Measurements from ENCODE around the gene EIF4EBP2.

EIF4EBP2 gene

DNA sequence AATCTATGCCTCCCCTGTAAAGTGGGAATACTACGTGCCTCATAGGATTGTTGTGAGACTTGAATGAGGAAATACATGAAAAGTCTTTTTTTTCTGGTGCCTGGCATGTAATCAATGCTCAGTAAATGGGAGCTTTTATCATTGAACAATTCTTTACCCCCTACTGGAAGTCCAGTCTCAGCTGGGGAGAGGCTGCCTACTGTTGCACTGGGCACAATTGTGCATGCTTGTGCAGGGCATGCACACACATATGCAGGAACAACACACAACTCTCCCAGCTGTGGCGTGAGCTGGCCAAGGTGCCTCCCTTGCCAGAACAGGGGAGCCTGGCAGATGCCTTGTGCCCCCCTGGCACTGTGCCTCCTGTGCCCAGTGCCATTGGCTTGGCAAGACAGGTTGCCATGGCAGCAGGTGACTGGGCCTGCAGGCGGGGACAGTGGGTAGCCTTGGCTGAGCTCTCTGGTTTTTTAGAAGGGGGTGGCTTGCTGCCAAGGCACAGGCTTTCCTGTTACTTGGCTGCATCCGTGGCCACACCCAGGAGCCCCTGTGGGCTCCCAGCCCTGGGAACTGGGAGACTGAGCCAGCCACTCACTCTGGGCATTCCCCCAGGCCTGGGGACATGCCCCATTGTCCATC is 58.5 kb downstream of the EIF4EBP2 start:
- no peak for DNase-seq

DNA sequence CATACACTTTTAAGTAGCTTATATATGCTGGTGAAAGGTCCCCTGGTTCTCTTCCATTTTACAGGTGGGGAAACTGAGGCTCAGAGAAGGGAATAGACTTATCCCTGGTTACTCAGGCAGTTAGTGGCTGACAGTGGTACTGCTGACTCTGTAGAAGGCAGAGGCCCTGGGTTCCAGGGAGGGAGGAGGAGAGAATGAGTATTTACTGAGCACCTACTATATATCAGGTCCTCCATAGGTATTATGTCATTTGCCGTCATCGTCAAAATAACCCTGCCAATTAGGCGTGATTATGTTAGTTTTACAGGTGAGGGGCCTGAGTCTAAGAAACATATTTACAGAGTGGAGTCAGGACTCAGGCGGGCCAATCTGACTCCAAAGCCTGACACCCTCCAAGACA is 61.3 kb downstream of the EIF4EBP2 start:
- DNase-seq = no peak

DNA sequence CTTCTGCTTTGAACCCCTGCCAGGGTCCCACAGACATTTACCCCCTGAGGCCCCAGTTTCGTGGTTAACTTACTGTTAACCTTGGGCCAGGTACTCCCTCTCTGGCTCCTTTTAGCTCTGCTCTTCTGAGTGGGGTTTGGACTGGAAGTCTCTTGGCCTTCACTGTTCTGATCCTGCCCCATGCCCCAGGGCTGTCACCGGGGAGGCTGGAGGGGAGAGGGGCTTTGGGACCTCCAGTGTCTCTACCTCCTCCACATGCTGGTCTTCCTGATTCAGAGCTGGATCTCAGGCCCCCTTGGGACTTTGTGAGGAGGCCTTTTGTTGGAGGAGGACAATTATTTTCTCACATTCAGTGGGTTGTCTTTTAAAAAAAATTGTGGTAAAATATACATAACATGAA is 61.9 kb downstream of the EIF4EBP2 start:
- DNase-seq = no peak

DNA sequence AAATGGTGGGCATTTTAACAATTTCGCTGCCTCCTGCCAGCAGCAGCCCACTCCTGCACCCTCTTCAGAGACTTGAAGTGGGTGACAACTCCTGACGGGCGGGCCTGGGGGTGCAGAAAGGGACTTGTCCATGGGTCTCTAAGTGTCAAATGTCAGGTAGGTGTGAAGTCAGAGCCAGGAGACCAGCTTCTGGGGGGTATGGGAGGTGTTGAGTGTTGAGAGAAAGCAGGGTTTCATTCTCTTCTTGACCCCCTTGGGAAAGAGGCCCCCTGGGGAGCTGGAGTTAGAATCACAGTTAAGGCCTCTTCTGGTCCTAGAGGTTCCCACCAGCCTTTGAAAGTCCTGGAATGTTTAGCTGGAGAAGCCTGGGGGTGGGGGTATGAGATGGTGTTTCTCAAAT is 63.0 kb downstream of the EIF4EBP2 start:
- no peak for DNase-seq

DNA sequence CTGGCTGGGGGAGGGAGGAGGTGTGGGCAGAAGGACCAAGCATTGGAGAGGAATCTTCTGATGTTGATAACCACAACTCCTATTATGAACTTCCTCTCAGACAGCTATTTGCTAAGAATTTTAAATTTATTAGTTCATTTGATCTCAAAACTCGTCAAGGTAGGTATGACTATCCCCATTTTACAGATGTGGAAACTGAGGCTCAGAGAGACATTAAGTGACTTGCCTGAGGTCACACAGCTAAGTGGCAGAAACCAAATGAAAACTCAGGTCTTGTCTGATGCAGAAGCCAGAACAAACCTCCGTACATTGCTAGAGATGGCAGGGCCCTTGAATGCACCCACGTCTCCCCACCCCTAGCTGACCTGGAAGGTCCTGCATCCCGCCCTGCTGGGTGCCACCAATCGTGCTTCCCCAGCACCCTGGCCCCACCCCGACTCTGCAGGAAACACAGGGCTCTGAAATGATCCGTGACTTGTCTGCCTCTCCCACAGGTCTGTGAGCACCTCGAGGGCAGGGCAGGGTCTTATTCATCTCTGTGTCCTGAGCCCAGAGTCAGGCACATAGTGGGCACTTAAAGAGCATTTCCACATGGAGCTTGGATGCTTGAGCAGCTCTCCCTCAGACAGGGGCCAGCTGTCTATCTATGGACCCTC is 69.0 kb downstream of the EIF4EBP2 start:
- DNase-seq = no peak

DNA sequence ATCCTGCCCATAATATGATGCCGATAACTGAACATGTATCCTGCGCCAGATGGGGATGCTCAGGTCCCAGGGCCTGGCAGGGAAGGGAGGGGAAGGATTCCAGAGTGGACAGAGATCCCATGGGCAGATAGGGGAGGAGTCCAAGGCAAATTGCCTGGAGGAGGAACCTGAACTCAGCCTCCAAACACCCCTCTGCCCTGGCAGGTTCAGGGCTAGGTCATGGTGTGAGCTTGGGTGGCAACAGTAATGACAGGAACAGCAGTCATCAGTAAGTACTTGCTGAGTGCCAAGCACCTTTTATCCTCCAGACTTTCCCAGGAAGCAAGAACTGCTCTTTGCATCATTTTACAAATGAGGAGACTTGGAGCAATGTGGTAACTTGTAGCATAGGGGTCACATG is 70.8 kb downstream of the EIF4EBP2 start:
- no peak for DNase-seq

DNA sequence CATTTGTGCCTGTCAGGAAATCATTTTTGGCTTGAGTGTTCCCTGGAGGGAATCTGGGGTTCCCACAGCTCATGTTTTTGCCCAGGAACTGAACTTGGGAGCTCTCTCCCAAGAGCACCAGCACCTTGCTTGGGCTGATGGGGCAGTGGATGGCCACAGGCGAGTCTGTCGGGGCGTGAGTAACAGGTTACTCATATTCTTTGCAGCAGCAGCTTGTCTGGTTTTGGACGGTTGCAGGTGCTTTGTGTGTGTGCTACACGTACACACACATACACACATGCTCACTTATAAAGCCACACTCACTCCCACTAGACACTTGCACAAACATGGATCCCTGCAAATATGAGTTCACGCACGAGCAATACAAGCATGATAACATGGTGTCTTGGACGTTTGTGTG is 71.7 kb downstream of the EIF4EBP2 start:
- DNase-seq = no peak

DNA sequence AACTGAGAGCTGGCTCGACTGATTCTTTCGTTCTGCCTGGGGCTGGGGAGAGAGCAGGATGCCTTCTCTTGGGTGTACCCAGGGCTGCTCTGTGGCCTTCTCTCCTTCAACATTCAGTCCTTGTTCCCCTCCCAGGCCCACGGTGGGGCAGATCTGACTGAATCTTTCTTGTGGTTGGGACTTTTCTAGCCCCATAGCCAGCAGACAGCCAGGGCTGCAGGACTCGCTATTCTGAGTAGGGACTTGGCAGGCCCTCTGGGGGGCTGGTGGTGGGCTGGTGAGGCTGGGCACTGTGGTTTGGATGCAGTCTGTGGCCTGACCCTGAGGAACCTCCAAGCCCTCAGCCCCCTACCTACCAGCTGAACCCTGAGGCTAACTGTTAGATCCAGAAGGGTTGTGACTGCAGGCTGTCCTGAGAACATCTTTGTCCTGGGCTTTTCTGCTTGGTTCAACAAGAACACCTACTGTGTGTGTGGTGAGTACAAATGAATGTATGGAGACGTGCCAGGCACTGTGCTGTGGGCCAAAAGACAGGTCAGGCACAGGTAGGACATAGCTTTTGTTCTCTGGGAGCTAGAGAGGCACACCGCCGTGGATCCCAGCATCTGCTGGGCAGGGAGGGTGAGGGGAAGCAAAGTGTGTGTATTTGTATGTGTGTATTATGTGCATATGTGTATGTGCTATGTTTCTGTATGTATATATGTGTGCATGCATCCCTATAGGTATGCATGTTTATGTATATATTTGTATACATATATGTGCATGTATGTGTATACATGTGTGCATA is 72.5 kb downstream of the EIF4EBP2 start:
- no peak for DNase-seq

DNA sequence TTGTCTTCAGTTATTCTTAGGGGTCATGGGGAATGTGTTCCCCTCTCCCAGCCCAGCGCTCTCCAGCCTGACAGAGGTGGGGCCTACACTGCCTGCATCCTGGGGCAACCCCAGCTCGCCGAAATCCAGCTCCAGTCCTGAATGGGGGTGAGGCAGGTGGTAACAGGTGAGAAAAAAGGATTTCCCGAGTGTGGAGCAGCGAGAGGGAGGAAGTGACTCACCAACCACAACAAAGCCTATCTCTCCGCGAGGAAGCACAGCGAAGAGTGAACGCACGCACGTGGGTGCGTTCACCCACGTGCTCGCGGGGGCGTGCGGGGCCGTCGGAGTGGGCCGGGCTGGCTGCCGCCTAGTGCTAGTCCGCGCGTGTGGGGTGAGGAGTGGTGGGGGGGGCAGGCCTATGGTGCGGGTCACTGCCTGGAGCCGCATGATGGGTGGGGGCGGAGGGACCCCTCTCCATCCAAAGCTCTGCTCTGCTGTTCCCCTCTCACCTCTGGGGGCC is 73.8 kb downstream of the EIF4EBP2 start:
- peak; percentile 37 to 59 (median 49) for DNase-seq
